Mammary epithelial cell (primary cell): ENCODE results near the gene CCNT1.

Experiments
- CTCF ChIP-seq, 2 donors: IDR thresholded peaks in 1 of 2; conservative IDR thresholded peaks in 1 of 2; 2 replicates each; pipeline ENCODE4 v1.5.1; 2011 to 2012; ENCODE audit warnings: inconsistent platforms in 2 of 2, low read length in 2 of 2, mild to moderate bottlenecking in 2 of 2, control low read depth in 1 of 2, low read depth in 1 of 2; ENCODE audit not compliant: insufficient read depth in 1 of 2; ENCODE audit errors: extremely low read depth in 1 of 2
- EZH2 ChIP-seq: IDR thresholded peaks from 2 replicates; pipeline ENCODE4 v1.6.1; 2012; ENCODE audit warnings: low read length, inconsistent platforms, borderline replicate concordance

GRCh38 chr12:48687592-48687991, 28.9 kb downstream of the CCNT1 start:
- TF ChIP-seq CTCF (conservative IDR thresholded peaks at IDR 0.05 in 1 of 2, IDR thresholded peaks at IDR 0.05 in 1 of 2; ENCODE audit: extremely low read depth in 1 of 2, insufficient read depth in 1 of 2, low read depth in 1 of 2, low read length in 2 of 2) (no peak), EZH2 (no peak)
